D341Med (cell line): ENCODE data around the gene KCNMA1.
A peak's percentile ranks its signal among the peaks of the same experiment; 100 is the strongest.
"Not testable (repeated sequence)": the region's sequence is repeated elsewhere in the genome, so short reads cannot be mapped to it uniquely, and the experiment has no call there.

Experiments used
- DNase-seq: peaks from one replicate; pipeline ENCODE4 v3.0.0; 2012; ENCODE audit warnings: low spot score

KCNMA1 gene

GRCh38 chr10:77416311-77417135, 221.1 kb downstream of the KCNMA1 start:
- no peak for DNase-seq

DNA sequence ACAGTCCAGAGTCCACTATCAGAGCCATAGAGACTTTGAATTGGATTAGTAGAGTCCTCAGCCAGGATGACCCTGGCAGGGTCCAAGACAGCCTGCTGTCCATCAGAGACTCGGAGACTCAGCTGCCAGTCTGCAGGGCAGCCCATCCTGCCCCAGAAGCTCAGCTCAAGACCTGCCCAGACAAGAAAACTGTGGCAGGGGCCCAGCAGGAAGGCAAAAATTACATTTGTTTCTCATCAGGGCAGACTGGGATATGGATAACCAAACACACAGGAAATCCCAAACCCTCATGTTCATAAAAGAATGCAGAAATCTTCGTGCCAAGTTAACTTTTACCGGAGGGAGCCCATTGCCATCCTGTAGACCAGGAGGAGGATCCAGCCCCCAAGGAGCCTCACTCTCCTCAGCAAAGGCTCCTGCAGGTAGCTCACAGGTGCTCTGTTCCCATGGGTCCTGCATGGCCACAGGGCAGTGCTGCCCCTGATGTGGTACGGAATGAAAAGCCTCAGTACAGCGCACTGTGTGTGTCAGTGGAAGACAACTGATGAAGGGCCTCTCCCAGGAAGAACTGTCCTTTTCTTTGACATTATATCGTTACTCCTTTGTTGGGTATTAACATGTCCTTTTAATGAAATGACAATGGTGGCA, 222.2 kb downstream of the KCNMA1 start:
- no peak for DNase-seq

GRCh38 chr10:77413231-77413630, 224.4 kb downstream of the KCNMA1 start:
- peak; percentile 62 for DNase-seq

DNA sequence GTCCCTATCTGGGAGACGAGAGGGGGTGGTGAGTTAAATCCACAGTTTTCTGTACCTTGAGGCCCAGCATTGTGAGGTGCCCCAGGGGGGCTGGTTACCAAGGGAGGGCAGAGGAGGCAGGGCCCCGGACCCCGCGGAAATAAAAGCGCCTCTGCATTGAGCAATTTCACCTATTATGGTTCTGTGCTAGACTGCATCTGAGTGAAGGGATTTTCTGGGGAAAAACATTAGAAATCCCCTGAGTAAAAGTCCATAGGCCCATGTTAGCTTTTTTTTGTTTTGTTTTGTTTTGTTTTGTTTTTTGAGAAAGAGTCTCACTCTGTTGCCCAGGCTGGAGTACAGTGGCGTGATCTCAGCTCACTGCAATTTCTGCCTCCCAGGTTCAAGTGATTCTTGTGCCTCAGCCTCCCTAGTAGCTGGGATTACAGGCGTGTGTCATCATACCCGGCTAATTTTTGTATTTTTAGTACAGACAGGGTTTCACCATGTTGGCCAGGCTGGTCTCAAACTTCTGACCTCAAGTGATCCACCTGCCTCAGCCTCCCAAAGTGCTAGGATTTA, 225.0 kb downstream of the KCNMA1 start:
- DNase-seq, result not testable (repeated sequence)

- DNase-seq, result no peak
These were observed 225.8 kb downstream of the KCNMA1 start for GRCh38 chr10:77411805-77412204.

- DNase-seq, result no peak
These were observed 227.1 kb downstream of the KCNMA1 start for GRCh38 chr10:77410523-77410922.

GRCh38 chr10:77409697-77410471, 227.7 kb downstream of the KCNMA1 start:
- DNase-seq, result no peak

DNA sequence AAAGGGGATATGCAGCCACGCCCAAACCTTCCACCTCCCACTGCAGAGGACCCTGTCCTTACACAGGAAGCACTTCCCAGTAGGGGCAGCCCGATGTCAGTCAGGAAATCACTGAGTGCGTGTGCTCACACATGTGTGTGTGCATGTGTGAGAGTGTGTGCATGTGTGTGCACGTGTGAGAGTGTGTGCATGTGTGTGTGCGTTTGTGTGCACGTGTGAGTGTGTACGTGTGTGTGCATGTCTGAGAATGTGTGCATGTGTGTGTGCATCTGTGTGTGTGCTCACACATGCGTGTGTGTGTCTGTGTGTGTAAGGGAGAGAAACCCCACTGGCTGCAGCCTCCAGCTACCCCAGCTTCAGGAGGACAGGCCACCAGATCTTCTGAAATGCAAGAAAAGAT, 229.3 kb downstream of the KCNMA1 start:
- no peak for DNase-seq

DNA sequence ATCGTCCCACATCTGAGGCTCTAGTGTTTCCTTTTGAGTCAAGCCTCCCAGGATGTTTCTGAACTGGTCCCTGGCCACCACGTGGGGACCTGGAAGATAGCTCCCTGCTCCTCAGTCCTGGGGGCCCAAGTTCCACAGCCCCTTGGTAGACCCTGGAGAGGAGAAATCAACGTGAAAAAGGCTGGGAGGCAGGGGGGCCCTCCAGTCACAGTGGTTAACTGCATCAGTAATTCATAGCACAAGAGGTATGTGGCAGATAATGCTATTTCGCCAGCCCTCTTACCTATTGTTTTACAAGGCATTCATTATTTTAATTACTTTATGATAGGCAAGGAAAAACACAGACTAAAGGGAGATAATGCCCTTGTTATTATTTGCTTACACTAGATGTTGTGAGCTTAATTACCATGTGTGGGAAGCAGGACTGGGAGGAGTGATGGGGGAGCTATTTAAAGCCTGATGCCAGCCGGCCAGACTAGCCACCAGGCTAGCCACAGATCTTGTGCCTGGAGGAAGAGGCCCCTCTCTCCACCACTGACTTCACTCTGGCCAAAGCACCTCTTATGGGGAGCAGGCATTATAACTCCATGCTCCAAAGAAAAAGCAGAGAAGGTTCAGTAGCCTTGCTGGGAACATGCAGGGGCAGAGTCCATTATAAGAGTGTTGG, 230.7 kb downstream of the KCNMA1 start:
- DNase-seq, result no peak

DNA sequence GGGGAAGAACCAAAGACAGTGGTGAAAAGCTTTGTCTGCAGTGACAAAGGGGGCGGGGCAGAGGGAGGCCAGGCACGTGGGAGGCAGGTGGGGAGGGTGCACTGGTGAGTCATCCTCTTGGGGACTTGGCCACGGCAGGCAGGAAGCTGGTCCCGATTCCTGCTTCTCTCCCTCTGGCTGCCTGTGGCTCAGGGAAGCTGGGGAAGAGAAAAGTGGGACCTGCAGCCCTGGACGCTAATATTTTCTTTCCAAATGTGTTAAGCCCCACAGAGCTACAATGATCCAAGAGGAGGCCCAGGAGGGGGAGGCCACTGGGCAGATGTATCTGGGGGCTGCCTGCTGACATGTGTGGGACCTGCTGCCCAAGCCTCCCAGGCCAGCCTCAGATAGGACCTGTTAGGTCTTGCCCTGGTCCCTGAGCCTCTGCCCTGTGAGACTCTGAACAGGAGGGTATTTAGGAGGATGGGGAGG, 231.8 kb downstream of the KCNMA1 start:
- DNase-seq, result peak; percentile 55

DNA sequence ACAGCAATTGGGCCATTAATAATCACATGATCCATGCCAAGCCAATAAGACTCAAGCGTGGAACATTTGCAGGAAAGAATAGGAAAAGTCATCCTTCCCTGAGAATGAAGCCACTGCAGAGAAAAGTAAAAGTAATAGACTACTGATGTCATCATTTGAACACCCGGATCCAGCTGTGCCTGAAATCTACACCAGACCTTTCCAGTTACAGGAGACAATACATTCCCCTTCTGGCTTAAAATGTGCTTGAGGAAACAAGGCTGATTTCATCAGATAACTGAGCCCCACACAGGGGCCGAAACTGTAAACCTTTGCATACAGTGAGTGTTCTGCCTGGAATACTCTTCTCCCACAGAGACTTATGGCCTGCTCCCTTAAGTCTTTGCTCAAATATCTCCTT, 232.8 kb downstream of the KCNMA1 start:
- no peak for DNase-seq

- DNase-seq, result no peak
These were observed 233.8 kb downstream of the KCNMA1 start for GRCh38 chr10:77403761-77404160.

DNA sequence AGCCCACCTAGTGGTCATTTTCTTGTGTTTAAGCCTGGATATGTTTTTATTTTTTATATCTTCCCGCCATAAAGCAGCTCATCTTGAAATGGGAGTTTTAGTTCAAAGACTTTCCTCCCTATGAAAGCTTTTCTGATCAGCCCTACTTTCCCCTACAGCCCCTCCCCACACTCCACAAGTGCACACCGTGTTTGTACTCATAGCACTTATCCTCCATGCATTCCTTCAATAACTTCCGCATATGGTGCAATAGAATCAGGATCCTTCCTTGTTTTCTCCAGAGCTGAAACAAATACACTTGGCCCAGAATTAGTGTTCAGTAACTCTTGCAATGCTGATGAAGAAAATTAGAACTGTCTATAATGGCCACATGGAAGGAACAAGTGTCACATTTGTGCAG, 235.9 kb downstream of the KCNMA1 start:
- no peak for DNase-seq

- DNase-seq, result no peak
These were observed 237.6 kb downstream of the KCNMA1 start for GRCh38 chr10:77400033-77400432.

GRCh38 chr10:77398986-77399755, 238.4 kb downstream of the KCNMA1 start:
- no peak for DNase-seq

- DNase-seq, result no peak
These were observed 239.1 kb downstream of the KCNMA1 start for GRCh38 chr10:77398558-77398957.

- DNase-seq, result no peak
These were observed 240.5 kb downstream of the KCNMA1 start for GRCh38 chr10:77397103-77397502.

GRCh38 chr10:77396290-77396689, 241.3 kb downstream of the KCNMA1 start:
- no peak for DNase-seq

DNA sequence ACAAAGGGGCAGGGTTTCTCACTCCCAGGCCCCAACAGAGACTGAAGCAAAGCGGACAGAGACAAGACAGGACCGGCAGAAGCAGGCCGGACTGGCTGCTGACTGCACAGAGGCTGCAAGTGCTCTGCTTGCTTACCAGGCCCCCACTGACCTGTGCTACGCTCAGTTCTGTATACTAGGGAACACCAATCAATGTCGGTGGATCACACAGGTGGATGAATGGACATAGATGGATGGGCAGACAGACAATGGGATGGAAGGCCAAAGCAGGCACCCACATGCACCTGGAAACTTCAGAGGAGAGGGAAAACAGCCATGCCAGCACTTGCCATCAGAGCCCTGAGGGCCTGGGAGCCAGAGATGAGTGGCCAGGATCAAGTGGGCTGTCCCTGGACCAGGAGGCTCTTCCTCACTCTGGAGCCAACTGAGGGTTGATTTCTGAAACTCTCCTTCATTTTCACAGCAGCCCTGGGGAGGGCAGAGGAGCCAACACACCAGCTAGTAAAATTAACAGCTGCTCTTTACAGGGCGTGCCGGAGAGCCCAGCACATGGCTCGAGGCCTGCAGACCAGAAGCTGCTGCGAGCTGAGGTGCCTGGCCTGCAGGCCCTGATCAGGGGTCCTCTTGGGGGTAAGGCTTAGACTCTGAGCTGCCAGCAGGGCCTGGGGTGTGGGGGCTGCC, 243.6 kb downstream of the KCNMA1 start:
- no peak for DNase-seq

DNA sequence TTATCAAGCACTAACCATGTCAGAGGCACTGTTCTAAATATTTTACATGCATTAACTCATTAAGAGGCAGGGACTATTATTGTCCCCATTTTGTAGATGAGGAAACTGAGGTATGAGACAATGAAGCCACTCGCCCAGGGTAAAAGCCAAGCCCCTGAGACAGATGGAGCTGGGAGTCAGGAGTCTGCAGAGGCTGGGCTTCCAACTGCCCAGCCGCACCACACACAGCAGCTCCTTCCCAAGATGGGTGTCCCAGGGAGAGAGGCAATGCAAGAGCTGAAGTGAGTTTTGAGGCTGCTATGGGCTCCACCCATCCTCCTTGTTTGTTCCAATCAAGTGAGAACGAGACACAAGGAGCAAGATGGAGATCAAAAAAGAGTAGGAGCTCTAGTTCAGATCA, 244.2 kb downstream of the KCNMA1 start:
- no peak for DNase-seq
